Endothelial cell of umbilical vein (primary cell): ENCODE measurements around the gene MEF2C.

Source experiments
- CTCF ChIP-seq, 2 donors: IDR thresholded peaks; 1 replicate in 1 of 2; 2 replicates in 1 of 2; pipeline ENCODE4 v1.5.1; 2011; ENCODE audit warnings: low read length in 2 of 2, mild to moderate bottlenecking in 2 of 2, moderate library complexity in 2 of 2, control low read depth in 1 of 2, inconsistent platforms in 1 of 2, low read depth in 1 of 2; ENCODE audit not compliant: insufficient read depth in 1 of 2; ENCODE audit errors: extremely low read depth in 1 of 2
- FOS ChIP-seq: IDR thresholded peaks from 2 replicates; pipeline ENCODE4 v1.6.1; 2011; ENCODE audit warnings: mild to moderate bottlenecking, low read length, moderate library complexity, borderline replicate concordance; ENCODE audit not compliant: insufficient read depth
- MYC ChIP-seq: IDR thresholded peaks from one replicate; pipeline ENCODE4 v1.6.1; 2011; ENCODE audit warnings: mild to moderate bottlenecking, low read depth, low read length

GRCh38 chr5:88708682-88709398 is 174.1 kb downstream of the MEF2C start:
- TF ChIP-seq FOS, result no peak
- no peak for TF ChIP-seq CTCF (IDR thresholded peaks at IDR 0.05; ENCODE audit: extremely low read depth in 1 of 2, insufficient read depth in 1 of 2, low read depth in 1 of 2, low read length in 2 of 2)
- no peak for TF ChIP-seq MYC
